ENCODE measurements around the gene INHA. TPM values are rescaled to one million over a fixed set of nuclear protein-coding genes. Genes with fewer than 3 reads are reported as not detected.

INHA gene
- total RNA-seq, 2 experiments from 2014 or later: not detected

- no peaks in the 10 kb centered on the region for H3K27me3 Mint-ChIP-seq (ENCODE audit: low read depth)
- no peak overlapping the region for H3K4me3 Mint-ChIP-seq
- H3K36me3 Mint-ChIP-seq (ENCODE audit: low read depth): no peaks in the 10 kb centered on the region
- intact Hi-C loops (cut with micrococcal nuclease): no loop called here
- no peak for DNase-seq
- peaks cover 10% of the 10 kb centered on the region for H3K4me1 Mint-ChIP-seq (ENCODE audit: low read depth)
- H3K27ac Mint-ChIP-seq: no peak overlapping the region
- CTCF ChIA-PET: no interaction called here
- H3K9me3 Mint-ChIP-seq: no peaks in the 10 kb centered on the region
Observed at GRCh38 chr2:219595256-219595655, 23.1 kb downstream of the INHA start.

GRCh38 chr2:219596954-219597551, 24.9 kb downstream of the INHA start:
- Mint-ChIP-seq H3K36me3 (ENCODE audit: low read depth) (peaks cover 3% of the 10 kb centered on the region), H3K9me3 (no peaks in the 10 kb centered on the region), H3K4me1 (ENCODE audit: low read depth) (peaks cover 10% of the 10 kb centered on the region), H3K4me3 (peak overlapping the region; percentile 94), H3K27ac (peak overlapping the region; percentile 94), H3K27me3 (ENCODE audit: low read depth) (no peaks in the 10 kb centered on the region)
- CTCF ChIA-PET: interaction anchor here (1.1 to 2.0 kb wide), 5 partner anchors 44 to 101 kb away, joined by 3 to 19 read pairs (median 4); a partner anchor contains a TSS
- DNase-seq: peak; percentile 8
- intact Hi-C loops (cut with micrococcal nuclease): loop anchor here (1.0 kb wide), 7 partner anchors 45 to 318 kb away; partner anchors contain the start of genes CHPF, DNAJB2 and GMPPA

- H3K9me3 Mint-ChIP-seq: no peaks in the 10 kb centered on the region
- H3K27ac Mint-ChIP-seq: peak within 1 kb of the TSS; percentile 94
- peaks cover 4% of the 10 kb centered on the region for H3K36me3 Mint-ChIP-seq (ENCODE audit: low read depth)
- H3K27me3 Mint-ChIP-seq (ENCODE audit: low read depth): no peaks in the 10 kb centered on the region
- DNase-seq: peak; percentile 96
- intact Hi-C loops (cut with micrococcal nuclease): loop anchor here (1.0 kb wide), 7 partner anchors 45 to 318 kb away; partner anchors contain the start of genes CHPF, DNAJB2 and GMPPA
- H3K4me1 Mint-ChIP-seq (ENCODE audit: low read depth): peaks cover 10% of the 10 kb centered on the region
- CTCF ChIA-PET: interaction anchor here (1.1 to 2.0 kb wide), 5 partner anchors 44 to 102 kb away, joined by 3 to 19 read pairs (median 4); a partner anchor contains a TSS
- peak within 1 kb of the TSS; percentile 94 for H3K4me3 Mint-ChIP-seq
Observed at GRCh38 chr2:219597552-219598307, 25.6 kb downstream of the INHA start, which contains the start of gene STK11IP. Gene STK11IP, plus strand, starts transcription at chr2:219597857. Its CDS starts 263 bp downstream, at chr2:219598120.

GRCh38 chr2:219598308-219599078, 26.4 kb downstream of the INHA start:
- H3K9me3 Mint-ChIP-seq: no peaks in the 10 kb centered on the region
- no peaks in the 10 kb centered on the region for H3K27me3 Mint-ChIP-seq (ENCODE audit: low read depth)
- peak overlapping the region; percentile 94 for H3K4me3 Mint-ChIP-seq
- CTCF ChIA-PET: interaction anchor here (1.7 kb wide), 1 partner anchor 103 kb away, joined by 4 read pairs; a partner anchor contains a TSS
- H3K36me3 Mint-ChIP-seq (ENCODE audit: low read depth): peaks cover 6% of the 10 kb centered on the region
- intact Hi-C loops (cut with micrococcal nuclease): no loop called here
- peaks cover 10% of the 10 kb centered on the region for H3K4me1 Mint-ChIP-seq (ENCODE audit: low read depth)
- DNase-seq: no peak
- peak overlapping the region; percentile 94 for H3K27ac Mint-ChIP-seq

GRCh38 chr2:219603771-219604170, 31.7 kb downstream of the INHA start:
- no peak overlapping the region for H3K4me3 Mint-ChIP-seq
- DNase-seq: no peak
- H3K36me3 Mint-ChIP-seq (ENCODE audit: low read depth): peaks cover 11% of the 10 kb centered on the region
- H3K27me3 Mint-ChIP-seq (ENCODE audit: low read depth): no peaks in the 10 kb centered on the region
- CTCF ChIA-PET: no interaction called here
- H3K9me3 Mint-ChIP-seq: no peaks in the 10 kb centered on the region
- no peak overlapping the region for H3K27ac Mint-ChIP-seq
- peaks cover 2% of the 10 kb centered on the region for H3K4me1 Mint-ChIP-seq (ENCODE audit: low read depth)
- intact Hi-C loops (cut with micrococcal nuclease): no loop called here

- no peaks in the 10 kb centered on the region for H3K9me3 Mint-ChIP-seq
- no peak overlapping the region for H3K4me3 Mint-ChIP-seq
Observed at GRCh38 chr2:219605607-219605954, 33.5 kb downstream of the INHA start.

GRCh38 chr2:219607931-219608330, 35.8 kb downstream of the INHA start:
- Mint-ChIP-seq H3K27ac (no peak overlapping the region), H3K4me1 (ENCODE audit: low read depth) (peaks cover 9% of the 10 kb centered on the region), H3K36me3 (ENCODE audit: low read depth) (peaks cover 17% of the 10 kb centered on the region), H3K9me3 (no peaks in the 10 kb centered on the region), H3K4me3 (no peak overlapping the region), H3K27me3 (ENCODE audit: low read depth) (no peaks in the 10 kb centered on the region)
- intact Hi-C loops (cut with micrococcal nuclease): no loop called here
- CTCF ChIA-PET: no interaction called here
- no peak for DNase-seq

More at GRCh38 chr2:219605607-219605954, 33.5 kb downstream of the INHA start:
- Mint-ChIP-seq H3K27ac (no peak overlapping the region), H3K36me3 (ENCODE audit: low read depth) (peaks cover 11% of the 10 kb centered on the region), H3K27me3 (ENCODE audit: low read depth) (no peaks in the 10 kb centered on the region), H3K4me1 (ENCODE audit: low read depth) (no peaks in the 10 kb centered on the region)
- intact Hi-C loops (cut with micrococcal nuclease): no loop called here
- DNase-seq: no peak
- CTCF ChIA-PET: interaction anchor here (1.3 kb wide), 1 partner anchor 76 kb away, joined by 5 read pairs; no protein-coding TSS in a partner anchor

- H3K9me3 Mint-ChIP-seq: no peaks in the 10 kb centered on the region
- H3K4me3 Mint-ChIP-seq: no peak overlapping the region
- H3K4me1 Mint-ChIP-seq (ENCODE audit: low read depth): peaks cover 10% of the 10 kb centered on the region
- CTCF ChIA-PET: no interaction called here
- no peaks in the 10 kb centered on the region for H3K27me3 Mint-ChIP-seq (ENCODE audit: low read depth)
- H3K36me3 Mint-ChIP-seq (ENCODE audit: low read depth): peaks cover 16% of the 10 kb centered on the region
- intact Hi-C loops (cut with micrococcal nuclease): no loop called here
- H3K27ac Mint-ChIP-seq: no peak overlapping the region
- DNase-seq: no peak
Observed at GRCh38 chr2:219608399-219608964, 36.4 kb downstream of the INHA start.

GRCh38 chr2:219609149-219609750, 37.1 kb downstream of the INHA start:
- CTCF ChIA-PET: no interaction called here

GRCh38 chr2:219611306-219611705, 39.2 kb downstream of the INHA start:
- Mint-ChIP-seq H3K36me3 (ENCODE audit: low read depth) (peaks cover 16% of the 10 kb centered on the region), H3K9me3 (no peaks in the 10 kb centered on the region), H3K4me3 (no peak overlapping the region), H3K27me3 (ENCODE audit: low read depth) (no peaks in the 10 kb centered on the region), H3K4me1 (ENCODE audit: low read depth) (peaks cover 10% of the 10 kb centered on the region), H3K27ac (no peak overlapping the region)
- no peak for DNase-seq
- CTCF ChIA-PET: interaction anchor here (1.0 kb wide), 1 partner anchor 31 kb away, joined by 3 read pairs; no protein-coding TSS in a partner anchor
- intact Hi-C loops (cut with micrococcal nuclease): no loop called here

More at GRCh38 chr2:219609149-219609750, 37.1 kb downstream of the INHA start:
- Mint-ChIP-seq H3K9me3 (no peaks in the 10 kb centered on the region), H3K27me3 (ENCODE audit: low read depth) (no peaks in the 10 kb centered on the region), H3K36me3 (ENCODE audit: low read depth) (peaks cover 16% of the 10 kb centered on the region), H3K4me3 (no peak overlapping the region), H3K27ac (no peak overlapping the region), H3K4me1 (ENCODE audit: low read depth) (peaks cover 10% of the 10 kb centered on the region)
- no peak for DNase-seq
- intact Hi-C loops (cut with micrococcal nuclease): no loop called here

- Mint-ChIP-seq H3K4me3 (no peak overlapping the region), H3K27me3 (ENCODE audit: low read depth) (no peaks in the 10 kb centered on the region), H3K27ac (no peak overlapping the region), H3K4me1 (ENCODE audit: low read depth) (peaks cover 10% of the 10 kb centered on the region), H3K36me3 (ENCODE audit: low read depth) (peaks cover 15% of the 10 kb centered on the region), H3K9me3 (no peaks in the 10 kb centered on the region)
- no peak for DNase-seq
- intact Hi-C loops (cut with micrococcal nuclease): no loop called here
- CTCF ChIA-PET: interaction anchor here (1.1 kb wide), 1 partner anchor 23 kb away, joined by 3 read pairs; no protein-coding TSS in a partner anchor
Observed at GRCh38 chr2:219611866-219612576, 39.9 kb downstream of the INHA start.
